Neuronal stem cell (in vitro differentiated cells): ENCODE data around the gene ZNF587B.
"Not testable (repeated sequence)": the region's sequence is repeated elsewhere in the genome, so short reads cannot be mapped to it uniquely, and the experiment has no call there.

Source experiments
- DNase-seq: peaks from one replicate; pipeline ENCODE4 v3.0.0-alpha.2; 2013; ENCODE audit warnings: low spot score
- H2AFZ ChIP-seq: one replicate; pipeline ENCODE4 v1.6.1; 2013; ENCODE audit warnings: mild to moderate bottlenecking, low read length, inconsistent platforms
- H2AK5ac ChIP-seq: 2 replicates; pipeline ENCODE4 v1.6.1; 2013; ENCODE audit warnings: low read depth, mild to moderate bottlenecking, inconsistent platforms, low read length, moderate library complexity, mixed read lengths
- H2BK120ac ChIP-seq: 2 replicates; pipeline ENCODE4 v1.6.1; 2013; ENCODE audit warnings: low read depth, mild to moderate bottlenecking, inconsistent platforms, low read length, moderate library complexity, mixed read lengths
- H2BK12ac ChIP-seq: one replicate; pipeline ENCODE4 v1.6.1; 2013; ENCODE audit warnings: low read length, inconsistent platforms
- H2BK15ac ChIP-seq: 2 replicates; pipeline ENCODE4 v1.6.1; 2013; ENCODE audit warnings: mild to moderate bottlenecking, low read length, inconsistent platforms, mixed read lengths
- H2BK5ac ChIP-seq: one replicate; pipeline ENCODE4 v1.6.1; 2013; ENCODE audit warnings: inconsistent platforms, mild to moderate bottlenecking, low read length, moderate library complexity
- H3K14ac ChIP-seq: one replicate; pipeline ENCODE4 v1.6.1; 2013; ENCODE audit warnings: low read length, inconsistent platforms
- H3K18ac ChIP-seq: 2 replicates; pipeline ENCODE4 v1.6.1; 2013; ENCODE audit warnings: low read length, inconsistent platforms
- H3K23ac ChIP-seq: 2 replicates; pipeline ENCODE4 v1.6.1; 2013; ENCODE audit warnings: low read depth, mild to moderate bottlenecking, mixed read lengths, low read length, inconsistent platforms; ENCODE audit not compliant: poor library complexity
- H3K27ac ChIP-seq: replicated peaks from 3 replicates; pipeline ENCODE4 v1.5.1; 2013; ENCODE audit warnings: low read length, inconsistent platforms
- H3K27me3 ChIP-seq, 3 experiments: 2 replicates each; pipeline ENCODE4 v1.6.1; 2013; ENCODE audit warnings: low read length in 3 of 3, mild to moderate bottlenecking in 2 of 3, inconsistent platforms in 1 of 3, low read depth in 1 of 3, mixed read lengths in 1 of 3, moderate library complexity in 1 of 3; ENCODE audit not compliant: control insufficient read depth in 3 of 3, insufficient read depth in 3 of 3
- H3K36me3 ChIP-seq, 2 donors: replicated peaks in 1 of 2; 2 replicates each; pipeline ENCODE4 v1.6.1; 2013; ENCODE audit warnings: low read length in 2 of 2; ENCODE audit not compliant: control insufficient read depth in 2 of 2, insufficient read depth in 2 of 2
- H3K4ac ChIP-seq: 2 replicates; pipeline ENCODE4 v1.6.1; 2013; ENCODE audit warnings: inconsistent platforms, mild to moderate bottlenecking, low read length, moderate library complexity
- H3K4me1 ChIP-seq, 2 donors: 1 replicate in 1 of 2; 2 replicates in 1 of 2; pipeline ENCODE4 v1.6.1; 2013; ENCODE audit warnings: low read length in 2 of 2, low read depth in 1 of 2; ENCODE audit not compliant: control insufficient read depth in 2 of 2, insufficient read depth in 1 of 2
- H3K4me2 ChIP-seq: one replicate; pipeline ENCODE4 v1.6.1; 2013; ENCODE audit warnings: mild to moderate bottlenecking, low read length, inconsistent platforms; ENCODE audit not compliant: insufficient read depth, poor library complexity, severe bottlenecking
- H3K4me3 ChIP-seq, 2 donors: 2 replicates each; pipeline ENCODE4 v1.5.1; 2013; ENCODE audit warnings: low read length in 2 of 2, mild to moderate bottlenecking in 2 of 2, inconsistent platforms in 1 of 2, moderate library complexity in 1 of 2
- H3K79me1 ChIP-seq: one replicate; pipeline ENCODE4 v1.6.1; 2013; ENCODE audit warnings: low read depth, mild to moderate bottlenecking, inconsistent platforms, low read length, moderate library complexity
- H3K9ac ChIP-seq: one replicate; pipeline ENCODE4 v1.6.1; 2013; ENCODE audit warnings: mild to moderate bottlenecking, low read depth, low read length, inconsistent platforms; ENCODE audit not compliant: poor library complexity
- H3K9me3 ChIP-seq, 2 donors: replicated peaks in 1 of 2; 2 replicates each; pipeline versions ENCODE3 to v1.6.1; 2013; ENCODE audit warnings: low read length in 2 of 2, mild to moderate bottlenecking in 2 of 2, inconsistent platforms in 1 of 2, low read depth in 1 of 2, mixed read lengths in 1 of 2, moderate library complexity in 1 of 2; ENCODE audit not compliant: control insufficient read depth in 2 of 2, insufficient read depth in 1 of 2
- H4K8ac ChIP-seq: one replicate; pipeline ENCODE4 v1.6.1; 2013; ENCODE audit warnings: low read depth, mild to moderate bottlenecking, inconsistent platforms, low read length, moderate library complexity
- H4K91ac ChIP-seq: one replicate; pipeline ENCODE4 v1.6.1; 2013; ENCODE audit warnings: low read length, low read depth, mild to moderate bottlenecking, inconsistent platforms; ENCODE audit not compliant: poor library complexity
- WGBS, 2 donors: extraction: QIAGEN DNeasy Blood & Tissue Kit; methylation state at CpG; one replicate each; pipeline ENCODE4 v1.1.7; 2013; ENCODE audit warnings: missing lambda C conversion rate in 2 of 2, mixed read lengths in 1 of 2; ENCODE audit not compliant: insufficient read length in 2 of 2, insufficient replicate concordance in 1 of 2; ENCODE audit errors: extremely low coverage in 2 of 2; 5-methylcytosine and 5-hydroxymethylcytosine counted together

ZNF587B gene

GRCh38 chr19:57829316-57829715 is 783 bp upstream of the ZNF587B start:
- no peak overlapping the region for H3K18ac ChIP-seq
- no peak overlapping the region for H3K4me2 ChIP-seq
- H3K36me3 ChIP-seq = peaks cover 2 to 43% of the 10 kb centered on the region in 2 donors
- H2BK5ac ChIP-seq = no peak overlapping the region
- no peak overlapping the region for H4K91ac ChIP-seq
- no peak overlapping the region for H2AFZ ChIP-seq
- no peak overlapping the region for H3K4me3 ChIP-seq
- H3K79me1 ChIP-seq = peaks cover 5% of the 10 kb centered on the region
- WGBS, 2 donors = no CpG with 5 or more reads among the region's 5 CpGs
- H4K8ac ChIP-seq = no peak overlapping the region
- peaks cover 0 to 2% of the 10 kb centered on the region in 2 donors for H3K4me1 ChIP-seq
- no peak overlapping the region for H3K27ac ChIP-seq
- no peak overlapping the region for H3K9ac ChIP-seq
- H3K27me3 ChIP-seq = no peaks in the 10 kb centered on the region
- H3K14ac ChIP-seq = no peak overlapping the region
- DNase-seq = no peak
- H2BK12ac ChIP-seq = no peak overlapping the region
- H3K4ac ChIP-seq = no peak overlapping the region
- H3K23ac ChIP-seq = no peak overlapping the region
- H2BK15ac ChIP-seq = no peak overlapping the region
- peaks cover 0 to 7% of the 10 kb centered on the region in 2 donors for H3K9me3 ChIP-seq
- H2BK120ac ChIP-seq = no peak overlapping the region
- no peak overlapping the region for H2AK5ac ChIP-seq

- H2AK5ac ChIP-seq, H3K23ac ChIP-seq, H3K9me3 ChIP-seq, H3K27ac ChIP-seq, H2BK15ac ChIP-seq, H4K91ac ChIP-seq, H3K14ac ChIP-seq, H2BK5ac ChIP-seq, H3K4ac ChIP-seq, H2AFZ ChIP-seq, H3K9ac ChIP-seq, H3K4me3 ChIP-seq, DNase-seq, H3K4me2 ChIP-seq, H3K79me1 ChIP-seq, H3K4me1 ChIP-seq, H2BK12ac ChIP-seq, H2BK120ac ChIP-seq, H4K8ac ChIP-seq, H3K27me3 ChIP-seq, H3K18ac ChIP-seq: not testable (repeated sequence)
- WGBS, 2 donors = no CpG with 5 or more reads among the region's 5 CpGs
- H3K36me3 ChIP-seq = peaks cover 8 to 59% of the 10 kb centered on the region in 2 donors
These were observed 6.9 kb downstream of the ZNF587B start for GRCh38 chr19:57836991-57837390.

GRCh38 chr19:57838622-57839191 is 8.6 kb downstream of the ZNF587B start:
- H3K27me3 ChIP-seq, H3K4me3 ChIP-seq, H2AFZ ChIP-seq, H3K4me2 ChIP-seq, H2BK15ac ChIP-seq, H3K79me1 ChIP-seq, H4K91ac ChIP-seq, H2BK120ac ChIP-seq, H2BK12ac ChIP-seq, H3K23ac ChIP-seq, H3K18ac ChIP-seq, H3K27ac ChIP-seq, H3K4ac ChIP-seq, DNase-seq, H3K4me1 ChIP-seq, H2BK5ac ChIP-seq, H3K14ac ChIP-seq, H2AK5ac ChIP-seq, H4K8ac ChIP-seq, H3K9ac ChIP-seq, H3K9me3 ChIP-seq: not testable (repeated sequence)
- no CpG with 5 or more reads among the region's 5 CpGs for whole genome bisulfite sequencing, 2 donors
- peaks cover 9 to 67% of the 10 kb centered on the region in 2 donors for H3K36me3 ChIP-seq

GRCh38 chr19:57841122-57841763 is 11.1 kb downstream of the ZNF587B start:
- H3K4me1 ChIP-seq = no peaks in the 10 kb centered on the region
- H3K4ac ChIP-seq = no peak overlapping the region
- no CpG with 5 or more reads among the region's 6 CpGs for WGBS, 2 donors
- no peak overlapping the region for H4K91ac ChIP-seq
- no peak overlapping the region for H3K27ac ChIP-seq
- no peak overlapping the region for H2AK5ac ChIP-seq
- no peak overlapping the region for H3K9ac ChIP-seq
- no peak overlapping the region for H3K18ac ChIP-seq
- H2BK5ac ChIP-seq = no peak overlapping the region
- H4K8ac ChIP-seq = no peak overlapping the region
- no peak for DNase-seq
- no peaks in the 10 kb centered on the region for H3K9me3 ChIP-seq
- H2BK12ac ChIP-seq = no peak overlapping the region
- H2BK15ac ChIP-seq = no peak overlapping the region
- no peak overlapping the region for H2BK120ac ChIP-seq
- no peaks in the 10 kb centered on the region for H3K27me3 ChIP-seq
- peaks cover 16 to 89% of the 10 kb centered on the region in 2 donors for H3K36me3 ChIP-seq
- H3K14ac ChIP-seq = no peak overlapping the region
- peaks cover 4% of the 10 kb centered on the region for H3K79me1 ChIP-seq
- H3K4me3 ChIP-seq = no peak overlapping the region
- no peak overlapping the region for H3K23ac ChIP-seq
- no peak overlapping the region for H3K4me2 ChIP-seq
- H2AFZ ChIP-seq = no peak overlapping the region
